ENCODE measurements around the gene CCDC167. TPM values are rescaled to one million over a fixed set of nuclear protein-coding genes. Genes with fewer than 3 reads are reported as not detected.

The CCDC167 gene
- total RNA-seq, 1 experiment from 2014 or later: 32.3 TPM

DNA sequence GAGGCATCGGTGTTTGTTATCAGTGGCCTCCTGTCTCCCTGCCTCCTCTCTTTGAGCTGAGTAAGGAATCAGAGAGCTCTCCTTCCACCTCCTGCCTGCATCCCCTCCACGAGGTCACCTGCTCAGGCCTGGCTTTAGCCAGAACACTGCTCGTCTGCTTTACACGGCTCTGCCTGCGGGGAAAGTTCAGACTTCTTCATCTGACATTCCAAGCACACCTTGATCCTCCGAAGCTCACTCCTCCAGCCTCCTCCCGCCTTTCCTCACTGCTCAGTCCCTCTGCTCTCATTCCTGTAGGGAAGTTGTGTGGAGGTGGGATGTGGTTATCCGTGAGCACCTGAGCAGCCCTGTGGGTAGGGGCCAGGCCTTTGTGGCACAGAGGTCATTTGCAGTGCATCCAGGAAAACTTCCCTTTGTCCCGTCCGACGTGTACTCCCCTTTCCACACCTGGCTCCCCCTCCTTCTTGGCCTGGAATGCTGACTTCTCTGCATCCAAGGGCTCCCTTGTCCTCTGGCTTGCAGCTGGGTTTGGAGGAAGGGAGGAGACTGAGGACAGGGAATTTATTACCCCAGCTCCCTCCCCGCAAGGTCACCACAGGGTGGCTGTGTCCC is 12.8 kb upstream of the CCDC167 start:
- Mint-ChIP-seq H3K9me3 (ENCODE audit: unreplicated experiment) (no peaks in the 10 kb centered on the region), H3K4me3 (ENCODE audit: unreplicated experiment) (peak overlapping the region; percentile 62), H3K27ac (ENCODE audit: unreplicated experiment) (peak overlapping the region; percentile 86), H3K4me1 (ENCODE audit: low read depth, unreplicated experiment) (peaks cover 52% of the 10 kb centered on the region), H3K36me3 (ENCODE audit: insufficient read depth, unreplicated experiment) (no peaks in the 10 kb centered on the region), H3K27me3 (ENCODE audit: insufficient read depth, unreplicated experiment) (no peaks in the 10 kb centered on the region)
- no peaks in the 10 kb centered on the region for H3K9me3 ChIP-seq
- H3K36me3 ChIP-seq (ENCODE audit: control insufficient read depth, insufficient read depth, low read length): no peaks in the 10 kb centered on the region
- ChIA-PET CTCF (interaction anchor here (0.7 to 1.3 kb wide), 5 partner anchors 13 to 177 kb away, joined by 3 to 13 read pairs (median 4); partner anchors contain the start of gene CCDC167), POLR2A (interaction anchor here (0.5 to 0.9 kb wide), 2 partner anchors 12 to 1127 kb away, joined by 3 to 4 read pairs; no protein-coding TSS in a partner anchor)
- no TSS peak for BruUV-seq (replicated peaks)
- intact Hi-C loops (cut with micrococcal nuclease; ENCODE audit: unreplicated experiment): no loop called here
- H3K4me1 ChIP-seq: peaks cover 69% of the 10 kb centered on the region
- TF ChIP-seq, protein P1, sequence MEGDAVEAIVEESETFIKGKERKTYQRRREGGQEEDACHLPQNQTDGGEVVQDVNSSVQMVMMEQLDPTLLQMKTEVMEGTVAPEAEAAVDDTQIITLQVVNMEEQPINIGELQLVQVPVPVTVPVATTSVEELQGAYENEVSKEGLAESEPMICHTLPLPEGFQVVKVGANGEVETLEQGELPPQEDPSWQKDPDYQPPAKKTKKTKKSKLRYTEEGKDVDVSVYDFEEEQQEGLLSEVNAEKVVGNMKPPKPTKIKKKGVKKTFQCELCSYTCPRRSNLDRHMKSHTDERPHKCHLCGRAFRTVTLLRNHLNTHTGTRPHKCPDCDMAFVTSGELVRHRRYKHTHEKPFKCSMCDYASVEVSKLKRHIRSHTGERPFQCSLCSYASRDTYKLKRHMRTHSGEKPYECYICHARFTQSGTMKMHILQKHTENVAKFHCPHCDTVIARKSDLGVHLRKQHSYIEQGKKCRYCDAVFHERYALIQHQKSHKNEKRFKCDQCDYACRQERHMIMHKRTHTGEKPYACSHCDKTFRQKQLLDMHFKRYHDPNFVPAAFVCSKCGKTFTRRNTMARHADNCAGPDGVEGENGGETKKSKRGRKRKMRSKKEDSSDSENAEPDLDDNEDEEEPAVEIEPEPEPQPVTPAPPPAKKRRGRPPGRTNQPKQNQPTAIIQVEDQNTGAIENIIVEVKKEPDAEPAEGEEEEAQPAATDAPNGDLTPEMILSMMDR (IDR thresholded peaks at IDR 0.05; ENCODE audit: insufficient read depth in 1 of 2, low read depth in 1 of 2, low read length in 1 of 2, severe bottlenecking in 1 of 2, unreplicated experiment in 1 of 2): no peak
- no peak overlapping the region for H3K4me3 ChIP-seq (ENCODE audit: low read depth, low read length)
- peak; percentile 71 to 91 for DNase-seq
- H3K27me3 ChIP-seq (replicated peaks; ENCODE audit: control insufficient read depth, insufficient read depth, low read length): no peaks in the 10 kb centered on the region

DNA sequence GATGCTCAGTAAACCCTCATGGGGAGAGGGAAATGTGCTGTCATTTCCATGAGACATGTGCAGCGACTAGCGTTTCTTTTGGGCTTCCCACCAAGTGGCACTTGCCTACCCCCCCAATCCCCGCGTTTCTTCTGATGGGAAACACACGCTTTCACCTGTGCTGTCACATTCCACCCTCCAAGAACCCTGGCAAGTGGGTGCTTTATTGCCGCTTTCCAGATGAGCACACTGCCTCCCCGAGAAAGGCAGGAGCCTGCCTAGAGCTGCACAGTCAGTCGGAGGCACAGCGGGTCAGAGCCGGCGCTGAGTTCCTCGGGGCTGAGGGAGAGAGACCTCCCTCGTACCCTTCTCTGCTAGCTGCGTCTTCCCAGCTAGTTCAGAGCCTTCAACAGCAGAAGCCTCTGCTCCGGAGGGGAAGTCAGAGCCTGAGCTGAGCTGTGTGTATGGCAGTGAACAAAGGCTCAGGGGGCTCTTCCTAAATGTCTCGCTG is 12.3 kb upstream of the CCDC167 start:
- TF ChIP-seq, protein P1 (IDR thresholded peaks at IDR 0.05; ENCODE audit: insufficient read depth in 1 of 2, low read depth in 1 of 2, low read length in 1 of 2, severe bottlenecking in 1 of 2, unreplicated experiment in 1 of 2): no peak
- no TSS peak for BruUV-seq (replicated peaks)
- no peaks in the 10 kb centered on the region for H3K36me3 Mint-ChIP-seq (ENCODE audit: insufficient read depth, unreplicated experiment)

DNA sequence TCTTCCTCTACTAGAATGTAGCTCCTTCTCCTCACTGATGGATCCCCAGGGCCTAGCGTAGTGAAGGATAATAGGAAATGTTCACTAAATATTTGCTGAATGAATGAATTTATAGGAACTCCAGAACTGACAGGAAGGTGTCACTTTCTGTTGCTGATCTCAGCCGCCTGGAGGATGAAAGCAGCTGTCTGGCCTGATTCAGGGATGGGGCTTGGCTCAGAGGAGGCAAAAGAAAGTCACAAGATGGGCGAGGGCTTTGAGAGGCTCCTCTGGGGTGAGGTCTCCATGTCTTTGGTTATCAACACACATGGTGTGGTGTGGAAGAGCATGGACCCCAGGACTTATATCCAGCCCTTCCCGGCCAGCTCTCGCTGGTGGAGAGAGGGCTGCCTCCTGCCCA is 11.5 kb upstream of the CCDC167 start:
- no peak overlapping the region for H3K4me3 ChIP-seq (ENCODE audit: low read depth, low read length)
- Mint-ChIP-seq H3K4me1 (ENCODE audit: low read depth, unreplicated experiment) (peaks cover 57% of the 10 kb centered on the region), H3K36me3 (ENCODE audit: insufficient read depth, unreplicated experiment) (no peaks in the 10 kb centered on the region), H3K27ac (ENCODE audit: unreplicated experiment) (peak overlapping the region; percentile 86), H3K27me3 (ENCODE audit: insufficient read depth, unreplicated experiment) (no peaks in the 10 kb centered on the region), H3K9me3 (ENCODE audit: unreplicated experiment) (no peaks in the 10 kb centered on the region), H3K4me3 (ENCODE audit: unreplicated experiment) (peak overlapping the region; percentile 62)
- BruUV-seq (replicated peaks): no TSS peak
- H3K27me3 ChIP-seq (replicated peaks; ENCODE audit: control insufficient read depth, insufficient read depth, low read length): no peaks in the 10 kb centered on the region
- ChIA-PET CTCF (no interaction called here), POLR2A (no interaction called here)
- H3K36me3 ChIP-seq (ENCODE audit: control insufficient read depth, insufficient read depth, low read length): no peaks in the 10 kb centered on the region
- TF ChIP-seq, protein P1 (IDR thresholded peaks at IDR 0.05; ENCODE audit: insufficient read depth in 1 of 2, low read depth in 1 of 2, low read length in 1 of 2, severe bottlenecking in 1 of 2, unreplicated experiment in 1 of 2): no peak
- intact Hi-C loops (cut with micrococcal nuclease; ENCODE audit: unreplicated experiment): no loop called here
- H3K4me1 ChIP-seq: peaks cover 78% of the 10 kb centered on the region
- DNase-seq: no peak
- H3K9me3 ChIP-seq: no peaks in the 10 kb centered on the region

More for the DNA sequence above, 12.3 kb upstream of the CCDC167 start:
- Histone ChIP-seq H3K9me3 (no peaks in the 10 kb centered on the region), H3K27me3 (replicated peaks; ENCODE audit: control insufficient read depth, insufficient read depth, low read length) (no peaks in the 10 kb centered on the region), H3K4me1 (peaks cover 74% of the 10 kb centered on the region), H3K36me3 (ENCODE audit: control insufficient read depth, insufficient read depth, low read length) (no peaks in the 10 kb centered on the region), H3K4me3 (ENCODE audit: low read depth, low read length) (no peak overlapping the region)
- intact Hi-C loops (cut with micrococcal nuclease; ENCODE audit: unreplicated experiment): no loop called here
- H3K4me3 Mint-ChIP-seq (ENCODE audit: unreplicated experiment): peak overlapping the region; percentile 62
- no peaks in the 10 kb centered on the region for H3K27me3 Mint-ChIP-seq (ENCODE audit: insufficient read depth, unreplicated experiment)
- CTCF ChIA-PET: interaction anchor here (1.1 to 1.3 kb wide), 4 partner anchors 26 to 178 kb away, joined by 3 to 13 read pairs (median 4); no protein-coding TSS in a partner anchor
- H3K27ac Mint-ChIP-seq (ENCODE audit: unreplicated experiment): peak overlapping the region; percentile 86
- no peak for DNase-seq
- H3K4me1 Mint-ChIP-seq (ENCODE audit: low read depth, unreplicated experiment): peaks cover 53% of the 10 kb centered on the region
- POLR2A ChIA-PET: interaction anchor here (0.5 to 0.9 kb wide), 2 partner anchors 12 to 1127 kb away, joined by 3 to 4 read pairs; no protein-coding TSS in a partner anchor
- H3K9me3 Mint-ChIP-seq (ENCODE audit: unreplicated experiment): no peaks in the 10 kb centered on the region

Data from Caco-2 (cell line).